Measurements from ENCODE around the gene CLEC2L.

CLEC2L gene

GRCh38 chr7:139523968-139524815, 707 bp downstream of the CLEC2L start:
- H3K27me3 ChIP-seq (ENCODE audit: control insufficient read depth, low read length), result no peaks in the 10 kb centered on the region
- H3K36me3 ChIP-seq (ENCODE audit: control insufficient read depth, low read length), result no peaks in the 10 kb centered on the region
- H3K27ac ChIP-seq (ENCODE audit: low read depth, low read length), result no peak overlapping the region
- no peaks in the 10 kb centered on the region for H3K4me1 ChIP-seq (ENCODE audit: control insufficient read depth, low read length)
- H3K4me3 ChIP-seq (ENCODE audit: low read length), result no peak overlapping the region
- no peak for TF ChIP-seq CTCF (IDR thresholded peaks at IDR 0.05; ENCODE audit: low read depth, low read length, poor library complexity, severe bottlenecking)
- no peak for TF ChIP-seq EZH2phosphoT487 (IDR thresholded peaks at IDR 0.05; ENCODE audit: borderline replicate concordance, low read length)
- H3K4me2 ChIP-seq (ENCODE audit: low read length), result no peak overlapping the region
- H3K9me3 ChIP-seq (ENCODE audit: control insufficient read depth, insufficient read depth, low read length), result peaks cover 10% of the 10 kb centered on the region
- no peaks in the 10 kb centered on the region for H3K79me2 ChIP-seq (ENCODE audit: control insufficient read depth, low read length)
- H3F3A ChIP-seq (ENCODE audit: control insufficient read depth, insufficient read depth), result no peaks in the 10 kb centered on the region
- no peaks in the 10 kb centered on the region for H3K9me2 ChIP-seq (replicated peaks; ENCODE audit: control insufficient read depth, low read length)
- no peaks in the 10 kb centered on the region for H4K20me1 ChIP-seq (ENCODE audit: control insufficient read depth, insufficient read depth, low read depth, low read length)

GRCh38 chr7:139525239-139525638, 1.8 kb downstream of the CLEC2L start:
- Histone ChIP-seq H3K9me2 (replicated peaks; ENCODE audit: control insufficient read depth, low read length) (no peaks in the 10 kb centered on the region), H3K4me3 (ENCODE audit: low read length) (no peak overlapping the region), H3K4me1 (ENCODE audit: control insufficient read depth, low read length) (no peaks in the 10 kb centered on the region), H3K4me2 (ENCODE audit: low read length) (no peak overlapping the region), H3K27me3 (ENCODE audit: control insufficient read depth, low read length) (no peaks in the 10 kb centered on the region), H3K79me2 (ENCODE audit: control insufficient read depth, low read length) (no peaks in the 10 kb centered on the region), H3K9me3 (ENCODE audit: control insufficient read depth, insufficient read depth, low read length) (peaks cover 13% of the 10 kb centered on the region), H4K20me1 (ENCODE audit: control insufficient read depth, insufficient read depth, low read depth, low read length) (no peaks in the 10 kb centered on the region), H3K27ac (ENCODE audit: low read depth, low read length) (no peak overlapping the region), H3F3A (ENCODE audit: control insufficient read depth, insufficient read depth) (no peaks in the 10 kb centered on the region), H3K36me3 (ENCODE audit: control insufficient read depth, low read length) (no peaks in the 10 kb centered on the region)
- TF ChIP-seq CTCF (IDR thresholded peaks at IDR 0.05; ENCODE audit: low read depth, low read length, poor library complexity, severe bottlenecking), result no peak
- TF ChIP-seq EZH2phosphoT487 (IDR thresholded peaks at IDR 0.05; ENCODE audit: borderline replicate concordance, low read length), result no peak

- Histone ChIP-seq H3K9me3 (ENCODE audit: control insufficient read depth, insufficient read depth, low read length) (peaks cover 13% of the 10 kb centered on the region), H3F3A (ENCODE audit: control insufficient read depth, insufficient read depth) (no peaks in the 10 kb centered on the region), H3K36me3 (ENCODE audit: control insufficient read depth, low read length) (no peaks in the 10 kb centered on the region), H3K27me3 (ENCODE audit: control insufficient read depth, low read length) (no peaks in the 10 kb centered on the region), H4K20me1 (ENCODE audit: control insufficient read depth, insufficient read depth, low read depth, low read length) (no peaks in the 10 kb centered on the region), H3K27ac (ENCODE audit: low read depth, low read length) (no peak overlapping the region), H3K9me2 (replicated peaks; ENCODE audit: control insufficient read depth, low read length) (no peaks in the 10 kb centered on the region), H3K79me2 (ENCODE audit: control insufficient read depth, low read length) (no peaks in the 10 kb centered on the region), H3K4me2 (ENCODE audit: low read length) (no peak overlapping the region), H3K4me3 (ENCODE audit: low read length) (no peak overlapping the region), H3K4me1 (ENCODE audit: control insufficient read depth, low read length) (no peaks in the 10 kb centered on the region)
- TF ChIP-seq EZH2phosphoT487 (IDR thresholded peaks at IDR 0.05; ENCODE audit: borderline replicate concordance, low read length) (no peak), CTCF (IDR thresholded peaks at IDR 0.05; ENCODE audit: low read depth, low read length, poor library complexity, severe bottlenecking) (no peak)
Measured at GRCh38 chr7:139525750-139526149, 2.3 kb downstream of the CLEC2L start.

Measured in DOHH2 (cell line).